ENCODE results near the gene YY1AP1. TPM values are rescaled to one million over a fixed set of nuclear protein-coding genes. Genes with fewer than 3 reads are reported as not detected.
A peak's percentile ranks its signal among the peaks of the same experiment; 100 is the strongest.
"Not testable (repeated sequence)": the region's sequence is repeated elsewhere in the genome, so short reads cannot be mapped to it uniquely, and the experiment has no call there.

YY1AP1 gene, protein sequence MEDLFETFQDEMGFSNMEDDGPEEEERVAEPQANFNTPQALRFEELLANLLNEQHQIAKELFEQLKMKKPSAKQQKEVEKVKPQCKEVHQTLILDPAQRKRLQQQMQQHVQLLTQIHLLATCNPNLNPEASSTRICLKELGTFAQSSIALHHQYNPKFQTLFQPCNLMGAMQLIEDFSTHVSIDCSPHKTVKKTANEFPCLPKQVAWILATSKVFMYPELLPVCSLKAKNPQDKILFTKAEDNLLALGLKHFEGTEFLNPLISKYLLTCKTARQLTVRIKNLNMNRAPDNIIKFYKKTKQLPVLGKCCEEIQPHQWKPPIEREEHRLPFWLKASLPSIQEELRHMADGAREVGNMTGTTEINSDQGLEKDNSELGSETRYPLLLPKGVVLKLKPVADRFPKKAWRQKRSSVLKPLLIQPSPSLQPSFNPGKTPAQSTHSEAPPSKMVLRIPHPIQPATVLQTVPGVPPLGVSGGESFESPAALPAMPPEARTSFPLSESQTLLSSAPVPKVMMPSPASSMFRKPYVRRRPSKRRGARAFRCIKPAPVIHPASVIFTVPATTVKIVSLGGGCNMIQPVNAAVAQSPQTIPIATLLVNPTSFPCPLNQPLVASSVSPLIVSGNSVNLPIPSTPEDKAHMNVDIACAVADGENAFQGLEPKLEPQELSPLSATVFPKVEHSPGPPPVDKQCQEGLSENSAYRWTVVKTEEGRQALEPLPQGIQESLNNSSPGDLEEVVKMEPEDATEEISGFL
- 64.3 and 65.1 TPM in 2 replicates for total RNA-seq

DNA sequence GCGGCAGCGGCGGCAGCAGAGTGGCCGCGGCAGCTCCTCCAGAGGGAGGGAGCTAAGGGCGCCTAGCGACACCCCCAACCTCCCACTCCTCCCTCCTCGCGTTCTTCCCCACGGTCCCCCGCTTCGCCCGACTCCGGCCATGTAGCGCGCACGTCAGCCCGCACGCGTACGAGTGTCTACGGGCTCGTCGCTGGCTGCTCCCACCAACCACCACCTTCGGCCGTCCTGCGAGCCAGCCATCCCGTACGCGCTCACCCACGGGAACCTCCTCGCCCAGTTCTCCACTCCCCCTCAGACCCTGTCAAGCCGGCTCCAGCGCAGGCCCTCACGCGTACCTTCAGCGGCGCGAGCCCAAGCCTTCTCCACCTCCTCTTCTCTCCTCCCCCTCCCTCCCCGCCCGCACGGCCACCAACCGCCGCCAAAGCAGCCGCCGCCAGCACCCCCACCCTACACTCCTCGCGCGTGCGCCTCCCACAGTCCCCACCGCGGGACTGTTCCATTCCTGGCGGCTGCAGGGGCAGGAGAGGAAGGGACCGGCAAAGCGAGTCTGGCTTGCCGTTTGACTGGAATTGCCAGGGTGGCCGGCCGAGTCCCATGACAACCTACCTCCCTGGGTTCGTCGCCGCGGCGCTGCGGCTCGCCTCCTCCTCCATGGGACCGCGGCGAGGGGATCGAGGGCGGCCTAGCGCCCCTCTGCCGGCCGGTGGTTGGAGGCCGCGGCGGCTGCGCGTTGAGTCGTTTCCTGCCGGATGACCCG lies at the start of gene YY1AP1:
TSS of gene YY1AP1 (minus strand) at position 451 of the 757 bp plus-strand sequence. CDS start 8,338 bp downstream, outside the sequence.
- Mint-ChIP-seq H3K9me3 (peaks cover 4% of the 10 kb centered on the region), H3K4me1 (peaks cover 54% of the 10 kb centered on the region), H3K36me3 (ENCODE audit: low read depth) (peaks cover 59% of the 10 kb centered on the region)

DNA sequence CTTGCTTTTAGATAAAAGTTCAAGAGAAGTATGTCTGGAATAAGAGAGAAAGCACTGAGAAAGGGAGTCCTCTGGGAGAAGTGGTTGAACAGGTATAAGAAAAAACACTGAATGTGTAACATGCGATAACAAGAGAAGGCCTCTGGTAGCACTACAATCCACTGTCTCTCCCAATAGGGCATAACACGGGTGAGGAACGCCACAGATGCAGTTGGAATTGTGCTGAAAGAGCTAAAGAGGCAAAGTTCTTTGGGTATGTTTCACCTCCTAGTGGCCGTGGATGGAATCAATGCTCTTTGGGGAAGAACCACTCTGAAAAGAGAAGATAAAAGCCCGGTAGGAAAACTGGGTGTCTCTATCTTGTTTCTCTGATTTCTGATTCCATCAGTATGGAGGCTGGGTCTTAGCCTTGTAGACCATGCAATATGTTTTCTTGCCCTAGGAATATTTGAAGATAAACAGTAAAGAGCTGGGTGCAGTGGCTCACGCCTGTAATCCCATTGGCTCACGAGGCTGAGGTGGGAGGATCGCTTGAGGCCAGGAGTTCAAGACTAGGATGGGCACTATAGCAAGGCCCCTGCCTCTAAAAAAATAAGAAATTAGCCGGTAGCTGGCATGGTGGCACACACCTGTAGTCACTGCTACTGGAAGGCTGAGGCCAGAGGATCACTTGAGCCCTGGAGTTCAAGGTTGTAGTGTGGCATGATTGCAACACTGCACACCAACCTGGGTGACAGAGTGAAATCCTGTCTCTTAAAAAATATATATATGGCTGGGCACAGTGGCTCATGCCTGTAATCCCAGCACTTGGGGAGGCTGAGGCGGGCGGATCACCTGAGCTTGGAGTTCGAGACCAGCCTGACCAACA lies 40.7 kb upstream of the YY1AP1 start:
- intact Hi-C loops (cut with micrococcal nuclease) = no loop called here
- Mint-ChIP-seq H3K36me3 (ENCODE audit: low read depth) (peaks cover 35% of the 10 kb centered on the region), H3K27ac (no peak overlapping the region), H3K4me1 (peaks cover 5% of the 10 kb centered on the region), H3K27me3 (no peaks in the 10 kb centered on the region), H3K9me3 (no peaks in the 10 kb centered on the region), H3K4me3 (no peak overlapping the region)
- peak; percentile 82 for DNase-seq

More for the DNA sequence above, at the start of gene YY1AP1:
- intact Hi-C loops (cut with micrococcal nuclease) = loop anchor here (1.0 to 5.0 kb wide), 2 partner anchors 57 to 169 kb away; partner anchors contain the start of genes GON4L and SYT11
- H3K4me3 Mint-ChIP-seq = peak within 1 kb of the TSS; percentile 97
- H3K27ac Mint-ChIP-seq = peak within 1 kb of the TSS; percentile 98
- DNase-seq = peak; percentile 97
- H3K27me3 Mint-ChIP-seq = no peaks in the 10 kb centered on the region

DNA sequence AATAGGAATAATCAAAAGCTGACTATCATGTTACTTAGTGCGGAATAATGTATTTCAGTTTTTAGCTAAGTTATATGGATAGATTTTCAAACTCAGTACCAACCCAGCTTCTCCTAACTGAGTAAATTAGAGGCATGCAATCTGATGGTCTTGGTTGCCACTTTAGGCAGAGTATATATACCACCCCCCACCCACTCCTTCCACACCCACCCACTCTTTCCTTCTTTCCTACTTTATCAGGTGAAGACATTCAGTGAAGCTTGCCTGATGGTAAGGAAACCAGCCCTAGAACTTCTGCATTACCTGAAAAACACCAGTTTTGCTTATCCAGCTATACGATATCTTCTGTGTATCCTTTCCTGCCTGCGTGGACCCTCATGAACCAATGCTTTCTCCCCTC lies 36.6 kb upstream of the YY1AP1 start:
- no peak overlapping the region for H3K27ac Mint-ChIP-seq

DNA sequence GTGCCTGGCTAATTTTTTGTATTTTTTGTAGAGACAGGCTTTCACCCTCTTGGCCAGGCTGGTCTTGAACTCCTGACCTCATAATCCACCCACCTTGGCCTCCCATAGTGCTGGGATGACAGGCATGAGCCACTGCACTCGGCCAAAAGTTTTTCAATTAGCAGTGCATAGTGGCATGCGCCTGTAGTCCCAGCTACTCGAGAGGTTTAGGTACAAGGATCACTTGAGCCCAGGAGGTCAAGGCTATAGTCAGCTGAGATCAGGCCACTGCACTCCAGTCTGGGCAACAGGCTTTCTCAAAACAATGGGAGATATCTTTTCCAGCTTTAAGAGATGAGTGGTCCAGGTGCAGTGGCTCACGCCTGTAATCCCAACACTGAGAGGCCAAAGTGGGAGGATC lies 31.1 kb upstream of the YY1AP1 start:
- Mint-ChIP-seq H3K4me3 (no peak overlapping the region), H3K9me3 (no peaks in the 10 kb centered on the region), H3K4me1 (peaks cover 18% of the 10 kb centered on the region), H3K27ac (no peak overlapping the region), H3K36me3 (ENCODE audit: low read depth) (peaks cover 34% of the 10 kb centered on the region), H3K27me3 (no peaks in the 10 kb centered on the region)
- DNase-seq = no peak
- intact Hi-C loops (cut with micrococcal nuclease) = no loop called here

More for the DNA sequence above, 36.6 kb upstream of the YY1AP1 start:
- H3K4me3 Mint-ChIP-seq = no peak overlapping the region
- no peaks in the 10 kb centered on the region for H3K9me3 Mint-ChIP-seq
- intact Hi-C loops (cut with micrococcal nuclease) = no loop called here
- peaks cover 28% of the 10 kb centered on the region for H3K36me3 Mint-ChIP-seq (ENCODE audit: low read depth)
- no peak for DNase-seq
- no peaks in the 10 kb centered on the region for H3K27me3 Mint-ChIP-seq
- H3K4me1 Mint-ChIP-seq = peaks cover 5% of the 10 kb centered on the region

DNA sequence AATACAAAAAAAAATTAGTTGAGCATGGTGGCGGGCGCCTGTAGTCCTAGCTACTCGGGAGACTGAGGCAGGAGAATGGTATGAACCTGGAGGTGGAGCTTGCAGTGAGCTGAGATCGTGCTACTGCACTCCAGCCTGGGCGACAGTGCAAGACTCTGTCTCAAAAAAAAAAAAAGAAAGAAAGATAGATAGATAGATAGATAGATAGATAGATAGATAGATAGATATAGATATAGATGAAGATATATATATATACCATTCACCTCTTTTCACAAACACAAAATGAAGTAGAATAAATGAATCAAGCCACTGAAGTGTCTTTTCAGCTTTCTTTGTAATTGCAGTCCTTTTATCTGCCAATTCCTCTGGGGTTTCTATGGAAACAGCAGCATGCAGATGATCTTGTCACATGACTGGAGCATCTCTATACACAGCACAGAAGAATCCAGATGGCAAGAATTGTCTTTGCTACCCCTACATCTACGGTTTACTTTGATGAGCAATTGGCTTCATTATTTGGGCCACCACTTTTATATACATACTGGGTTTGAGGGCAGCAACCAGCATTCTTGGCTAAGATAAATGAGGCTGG lies 30.0 kb upstream of the YY1AP1 start:
- H3K4me3 Mint-ChIP-seq; DNase-seq; H3K9me3 Mint-ChIP-seq; intact Hi-C loops (cut with micrococcal nuclease); H3K27ac Mint-ChIP-seq; H3K27me3 Mint-ChIP-seq: not testable (repeated sequence)
- peaks cover 20% of the 10 kb centered on the region for H3K4me1 Mint-ChIP-seq
- peaks cover 39% of the 10 kb centered on the region for H3K36me3 Mint-ChIP-seq (ENCODE audit: low read depth)

DNA sequence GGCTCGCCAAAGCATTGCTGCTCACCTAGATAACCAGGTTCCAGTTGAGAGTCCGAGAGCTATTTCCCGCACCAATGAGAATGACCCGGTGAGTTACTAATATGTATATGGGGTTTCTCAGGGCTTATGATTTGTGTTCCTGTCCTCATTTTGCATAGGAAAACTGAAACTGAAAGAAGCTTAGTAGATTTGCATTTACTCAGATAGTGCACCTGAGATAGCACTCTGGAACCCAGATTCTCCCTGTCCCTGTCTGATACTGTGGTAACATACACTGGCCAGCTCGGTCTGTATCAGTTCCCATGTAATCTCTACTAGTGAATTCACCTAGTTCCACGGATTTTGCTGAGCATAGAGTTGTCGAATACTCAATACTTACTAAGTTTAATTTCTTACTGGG lies 28.5 kb upstream of the YY1AP1 start:
- peak overlapping the region; percentile 28 for H3K4me3 Mint-ChIP-seq
- intact Hi-C loops (cut with micrococcal nuclease) = no loop called here
- H3K27ac Mint-ChIP-seq = no peak overlapping the region
- H3K4me1 Mint-ChIP-seq = peaks cover 20% of the 10 kb centered on the region
- no peaks in the 10 kb centered on the region for H3K27me3 Mint-ChIP-seq
- DNase-seq = peak; percentile 59
- H3K36me3 Mint-ChIP-seq (ENCODE audit: low read depth) = peaks cover 47% of the 10 kb centered on the region
- no peaks in the 10 kb centered on the region for H3K9me3 Mint-ChIP-seq

DNA sequence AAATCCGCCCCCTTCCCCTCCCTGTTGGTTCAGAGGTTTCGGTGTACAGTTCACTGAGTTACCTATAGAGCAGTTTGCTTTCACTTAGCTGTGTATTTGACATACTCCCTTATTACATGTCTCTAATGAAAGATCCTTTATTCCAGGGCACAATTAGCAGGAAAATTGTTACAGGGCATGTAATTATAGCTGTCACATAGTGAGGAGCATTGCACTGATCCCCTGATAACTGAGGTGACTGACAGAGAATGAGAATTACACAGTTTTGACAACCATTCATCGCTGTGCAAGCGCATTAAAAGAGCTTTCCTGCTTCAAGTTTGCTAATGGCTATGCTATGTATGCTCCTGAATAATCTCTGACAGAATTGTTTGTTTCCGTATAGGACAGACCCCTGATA lies 27.2 kb upstream of the YY1AP1 start:
- Mint-ChIP-seq H3K27ac (no peak overlapping the region), H3K36me3 (ENCODE audit: low read depth) (peaks cover 44% of the 10 kb centered on the region)
- intact Hi-C loops (cut with micrococcal nuclease) = no loop called here

DNA sequence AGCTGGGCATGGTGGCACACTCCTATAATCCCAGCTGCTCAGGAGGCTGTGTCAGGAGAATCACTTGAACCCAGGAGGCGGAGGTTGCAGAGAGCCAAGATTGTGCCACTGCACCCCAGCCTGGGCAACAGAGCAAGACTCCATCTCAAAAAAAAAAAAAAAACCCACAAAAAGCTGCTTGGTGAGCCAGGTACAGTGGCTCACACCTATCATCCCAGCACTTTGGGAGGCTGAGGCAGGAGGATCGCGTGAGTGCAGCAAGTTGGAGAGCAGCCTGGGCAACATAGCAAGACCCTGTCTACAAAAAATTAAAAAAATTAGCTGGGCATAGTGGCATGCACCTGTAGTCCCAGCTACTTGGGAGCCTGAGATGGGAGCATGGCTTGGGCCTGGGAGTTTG lies 26.5 kb upstream of the YY1AP1 start:
- H3K4me3 Mint-ChIP-seq; DNase-seq; H3K9me3 Mint-ChIP-seq; H3K27ac Mint-ChIP-seq; intact Hi-C loops (cut with micrococcal nuclease); H3K27me3 Mint-ChIP-seq: not testable (repeated sequence)
- H3K36me3 Mint-ChIP-seq (ENCODE audit: low read depth) = peaks cover 48% of the 10 kb centered on the region
- H3K4me1 Mint-ChIP-seq = peaks cover 20% of the 10 kb centered on the region

More for the DNA sequence above, 27.2 kb upstream of the YY1AP1 start:
- Mint-ChIP-seq H3K9me3 (no peaks in the 10 kb centered on the region), H3K27me3 (no peaks in the 10 kb centered on the region), H3K4me1 (peaks cover 20% of the 10 kb centered on the region), H3K4me3 (no peak overlapping the region)
- no peak for DNase-seq

DNA sequence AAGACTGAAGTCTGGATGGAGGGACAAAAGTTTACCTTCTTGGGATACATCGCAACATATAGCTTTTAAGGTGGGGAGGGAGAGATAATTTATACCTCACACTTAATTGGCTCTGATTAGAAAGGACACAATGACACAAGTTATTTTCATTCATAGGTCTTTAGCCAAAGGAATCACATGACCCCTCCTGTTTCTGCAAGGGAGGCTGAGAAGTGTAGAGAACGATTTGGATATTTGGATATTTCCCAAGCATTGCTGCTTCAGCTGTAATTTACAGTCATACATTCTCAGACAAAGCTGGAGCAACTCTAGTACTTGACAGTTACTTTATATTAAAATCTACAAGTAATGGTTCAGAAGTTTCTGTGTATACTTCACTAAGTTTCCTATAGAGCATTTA lies 24.5 kb upstream of the YY1AP1 start:
- intact Hi-C loops (cut with micrococcal nuclease) = no loop called here
- Mint-ChIP-seq H3K4me1 (peaks cover 21% of the 10 kb centered on the region), H3K27ac (no peak overlapping the region), H3K36me3 (ENCODE audit: low read depth) (peaks cover 49% of the 10 kb centered on the region), H3K27me3 (no peaks in the 10 kb centered on the region), H3K9me3 (no peaks in the 10 kb centered on the region), H3K4me3 (no peak overlapping the region)
- no peak for DNase-seq

DNA sequence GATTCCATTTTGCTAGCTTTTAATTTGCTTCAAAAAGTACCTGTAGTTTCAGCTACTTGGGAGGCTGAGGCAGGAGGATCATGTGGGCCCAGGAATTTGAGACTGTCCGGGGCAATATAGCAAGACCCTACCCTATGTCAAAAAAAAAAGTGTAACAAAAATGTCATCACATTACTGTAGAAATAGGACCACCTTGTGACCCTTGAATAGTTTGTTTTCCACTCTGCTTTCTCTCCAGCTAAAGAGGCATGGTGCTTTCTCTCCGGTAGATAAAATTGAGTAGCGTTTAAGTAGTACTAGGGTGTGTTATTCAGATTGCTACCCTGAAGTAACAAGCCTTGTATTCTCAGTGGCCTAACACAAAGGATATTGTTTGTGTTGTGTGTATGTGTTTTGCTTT lies 24.1 kb upstream of the YY1AP1 start:
- Mint-ChIP-seq H3K4me1 (peaks cover 22% of the 10 kb centered on the region), H3K36me3 (ENCODE audit: low read depth) (peaks cover 46% of the 10 kb centered on the region)

DNA sequence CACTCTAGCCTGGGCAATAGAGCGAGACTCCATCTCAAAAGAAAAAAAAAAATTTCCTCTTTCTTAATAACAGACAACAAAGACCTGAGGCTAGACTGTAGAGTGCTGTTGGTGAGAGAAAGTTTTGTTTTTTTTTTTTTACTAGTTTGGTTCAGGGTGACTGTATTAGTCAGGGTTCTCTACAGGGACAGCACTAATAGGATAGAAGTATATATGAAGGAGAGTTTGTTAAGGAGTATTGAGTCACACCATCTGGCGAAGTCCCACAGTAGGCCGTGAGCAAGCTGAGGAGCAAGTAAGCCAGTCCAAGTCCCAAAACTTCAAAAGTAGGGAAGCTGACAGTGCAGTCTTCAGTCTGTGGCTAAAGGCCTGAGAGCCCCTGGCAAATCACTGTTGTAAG lies 22.9 kb upstream of the YY1AP1 start:
- H3K27me3 Mint-ChIP-seq; intact Hi-C loops (cut with micrococcal nuclease); H3K27ac Mint-ChIP-seq; H3K9me3 Mint-ChIP-seq; H3K4me3 Mint-ChIP-seq; DNase-seq: not testable (repeated sequence)
- Mint-ChIP-seq H3K36me3 (ENCODE audit: low read depth) (peaks cover 39% of the 10 kb centered on the region), H3K4me1 (peaks cover 16% of the 10 kb centered on the region)

More for the DNA sequence above, 24.1 kb upstream of the YY1AP1 start:
- H3K27ac Mint-ChIP-seq; intact Hi-C loops (cut with micrococcal nuclease); H3K27me3 Mint-ChIP-seq; H3K4me3 Mint-ChIP-seq; H3K9me3 Mint-ChIP-seq: not testable (repeated sequence)
- peak; percentile 60 for DNase-seq

DNA sequence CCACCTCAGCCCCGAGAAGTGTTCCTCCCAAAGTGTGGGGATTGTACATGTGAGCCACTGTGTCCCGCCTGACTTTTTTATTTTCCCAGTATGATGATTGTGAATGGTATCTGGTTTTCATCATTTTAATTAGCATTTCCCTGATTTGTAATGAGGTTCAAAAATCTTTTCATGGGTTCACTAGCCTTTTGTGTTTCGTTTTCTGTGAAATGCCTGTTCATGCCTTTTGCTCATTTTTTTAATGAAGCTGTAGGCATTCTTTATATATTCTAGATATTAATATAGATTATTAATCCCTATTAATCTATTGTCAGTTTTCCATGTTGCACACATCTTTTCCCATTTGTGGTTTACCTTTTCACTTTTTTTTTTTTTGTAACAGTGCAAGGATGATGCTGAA lies 20.8 kb upstream of the YY1AP1 start:
- H3K9me3 Mint-ChIP-seq = no peaks in the 10 kb centered on the region
- intact Hi-C loops (cut with micrococcal nuclease) = no loop called here
- H3K36me3 Mint-ChIP-seq (ENCODE audit: low read depth) = peaks cover 35% of the 10 kb centered on the region
- H3K4me1 Mint-ChIP-seq = peaks cover 11% of the 10 kb centered on the region
- H3K4me3 Mint-ChIP-seq = no peak overlapping the region
- no peak for DNase-seq
- no peaks in the 10 kb centered on the region for H3K27me3 Mint-ChIP-seq
- no peak overlapping the region for H3K27ac Mint-ChIP-seq

DNA sequence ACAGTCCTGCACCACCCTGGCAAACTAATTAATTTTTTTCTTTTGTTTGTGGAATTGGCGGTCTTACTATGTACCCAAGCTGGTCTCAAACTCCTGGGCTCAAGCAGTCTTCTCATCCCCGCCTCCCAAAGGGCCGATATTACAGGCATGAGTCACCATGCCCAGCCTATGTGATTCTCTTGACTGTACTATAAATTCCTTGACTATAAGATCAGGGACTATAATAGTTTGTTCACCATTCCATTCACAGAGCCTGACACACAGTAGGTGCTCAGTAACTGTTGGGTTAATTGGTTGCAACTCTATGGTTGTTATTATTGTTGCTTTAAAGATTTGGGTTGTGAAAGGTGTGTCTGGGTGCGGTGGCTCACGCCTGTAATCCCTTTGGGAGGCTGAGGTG lies 17.6 kb upstream of the YY1AP1 start:
- Mint-ChIP-seq H3K4me1 (peaks cover 20% of the 10 kb centered on the region), H3K27ac (no peak overlapping the region), H3K27me3 (no peaks in the 10 kb centered on the region), H3K9me3 (no peaks in the 10 kb centered on the region), H3K36me3 (ENCODE audit: low read depth) (peaks cover 20% of the 10 kb centered on the region), H3K4me3 (no peak overlapping the region)
- DNase-seq = no peak
- intact Hi-C loops (cut with micrococcal nuclease) = no loop called here
